Kidney (tissue), 14 donors: Measurements from ENCODE around the gene GRID1. TPM values are rescaled to one million over a fixed set of nuclear protein-coding genes. Genes with fewer than 3 reads are reported as not detected.

Source experiments
- DNase-seq, 5 donors: peaks; one replicate each; pipeline ENCODE4 v3.0.0-alpha.2; 2013 to 2020
- FAIRE-seq: peaks from 2 replicates; lab custom pipeline; 2012; peaks lifted over from hg19 to GRCh38; lab: Jason Lieb, UNC
- H3K27ac ChIP-seq, 2 donors: one replicate each; pipeline ENCODE4 v1.7.0; 2013; ENCODE audit warnings: low read depth in 2 of 2, low read length in 2 of 2, inconsistent platforms in 1 of 2
- H3K27me3 ChIP-seq: one replicate; pipeline ENCODE4 v1.7.1; 2013; ENCODE audit warnings: low read length, inconsistent platforms; ENCODE audit not compliant: control insufficient read depth, insufficient read depth
- H3K36me3 ChIP-seq, 3 donors: one replicate each; pipeline versions ENCODE4 v1.7.0 to v1.7.1; 2013; ENCODE audit warnings: low read length in 3 of 3, control low read depth in 1 of 3, inconsistent platforms in 1 of 3; ENCODE audit not compliant: insufficient read depth in 3 of 3, control insufficient read depth in 2 of 3
- H3K4me1 ChIP-seq, 3 donors: one replicate each; pipeline versions ENCODE4 v1.7.0 to v1.7.1; 2013; ENCODE audit warnings: low read length in 3 of 3, inconsistent platforms in 1 of 3, low read depth in 1 of 3; ENCODE audit not compliant: control insufficient read depth in 2 of 3, insufficient read depth in 2 of 3
- H3K4me3 ChIP-seq, 3 donors: one replicate each; pipeline versions ENCODE4 v1.7.0 to v1.8.1; 2013; ENCODE audit warnings: low read length in 3 of 3, control low read depth in 1 of 3, inconsistent platforms in 1 of 3
- H3K9ac ChIP-seq, 3 donors: one replicate each; pipeline versions ENCODE4 v1.7.0 to v1.7.1; 2013; ENCODE audit warnings: low read length in 3 of 3, control low read depth in 1 of 3, inconsistent platforms in 1 of 3
- H3K9me3 ChIP-seq, 3 donors: one replicate each; pipeline versions ENCODE4 v1.7.0 to v1.7.1; 2013; ENCODE audit warnings: low read length in 3 of 3, control low read depth in 1 of 3, inconsistent platforms in 1 of 3; ENCODE audit not compliant: control insufficient read depth in 2 of 3, insufficient read depth in 1 of 3
- intact Hi-C: fragments of 100-400 bp; cut with DNase I; formaldehyde crosslinking; loops from one replicate; pipeline ENCODE4 v1.11.1; 2022
- polyA plus RNA-seq: library from polyadenylated mRNA; stranded (reverse); fragments of 350-450 nt; fragmentation: Illumina TruSeq; extraction: RNeasy Lipid Tissue Mini Kit (QIAGEN cat#74804); gene quantifications from one replicate; pipeline ENCODE4 v1.2.3, GENCODE V29; 2014; ENCODE audit warnings: low read depth, low replicate concordance; ENCODE audit not compliant: insufficient read depth
- total RNA-seq: library from RNA; stranded (reverse); fragmentation: NEBNext Ultra II Directional; extraction: Animal tissue kit (Norgen Biotek cat#: 25700); gene quantifications from one replicate; pipeline ENCODE4 v1.2.1, GENCODE V29; 2021
- TF ChIP-seq, protein P1 (sequence below): IDR thresholded peaks from 3 replicates; pipeline ENCODE4 v1.5.1; 2012; ENCODE audit warnings: mild to moderate bottlenecking, moderate library complexity, borderline replicate concordance; ENCODE audit not compliant: insufficient read depth; ENCODE audit errors: extremely low read depth
- donor health status: control.
- donor health status: control.
- donor health status: control.
- donor health status: control.
- donor health status: control.
- donor health status: DM: yes; HTN: yes; CAD: no.
- donor health status: Normal renal cell carcinoma (clear cell type).

The GRID1 gene
- total and polyA plus RNA-seq, 2 donors from 2014 or later = 0.37 to 1.4 TPM

DNA sequence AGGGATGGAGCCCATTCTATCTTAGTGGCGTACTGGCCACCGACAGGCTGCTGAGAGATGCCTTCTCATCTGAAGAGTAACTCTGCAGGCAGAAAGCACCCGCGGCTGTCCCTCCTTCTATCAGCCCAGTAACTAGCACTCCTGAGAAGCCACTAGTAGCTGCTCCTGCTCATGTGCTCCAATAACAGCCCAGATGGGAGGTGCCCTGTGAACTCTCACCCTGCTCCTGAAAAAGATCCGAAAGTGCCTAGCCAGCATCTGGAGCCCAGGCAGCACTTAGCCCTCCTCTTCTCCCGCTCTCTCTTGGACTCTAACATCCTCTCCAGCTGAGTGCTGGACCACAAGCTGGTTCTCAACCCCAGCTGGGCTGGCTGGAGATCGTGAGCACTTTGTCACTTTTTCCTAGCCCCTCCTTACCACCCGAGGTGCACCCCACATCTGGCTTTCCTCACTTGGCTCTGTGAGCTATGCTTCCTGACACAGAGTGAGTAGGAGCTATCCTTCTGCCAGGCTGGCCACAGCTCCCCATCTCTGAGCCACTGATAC, 239.2 kb downstream of the GRID1 start:
- FAIRE-seq = no peak
- Histone ChIP-seq H3K36me3 (no peaks in the 10 kb centered on the region), H3K9ac (no peak overlapping the region), H3K9me3 (no peaks in the 10 kb centered on the region), H3K4me1 (no peaks in the 10 kb centered on the region), H3K27me3 (no peaks in the 10 kb centered on the region), H3K27ac (no peak overlapping the region), H3K4me3 (no peak overlapping the region)
- intact Hi-C loops = no loop called here
- TF ChIP-seq, protein P1, sequence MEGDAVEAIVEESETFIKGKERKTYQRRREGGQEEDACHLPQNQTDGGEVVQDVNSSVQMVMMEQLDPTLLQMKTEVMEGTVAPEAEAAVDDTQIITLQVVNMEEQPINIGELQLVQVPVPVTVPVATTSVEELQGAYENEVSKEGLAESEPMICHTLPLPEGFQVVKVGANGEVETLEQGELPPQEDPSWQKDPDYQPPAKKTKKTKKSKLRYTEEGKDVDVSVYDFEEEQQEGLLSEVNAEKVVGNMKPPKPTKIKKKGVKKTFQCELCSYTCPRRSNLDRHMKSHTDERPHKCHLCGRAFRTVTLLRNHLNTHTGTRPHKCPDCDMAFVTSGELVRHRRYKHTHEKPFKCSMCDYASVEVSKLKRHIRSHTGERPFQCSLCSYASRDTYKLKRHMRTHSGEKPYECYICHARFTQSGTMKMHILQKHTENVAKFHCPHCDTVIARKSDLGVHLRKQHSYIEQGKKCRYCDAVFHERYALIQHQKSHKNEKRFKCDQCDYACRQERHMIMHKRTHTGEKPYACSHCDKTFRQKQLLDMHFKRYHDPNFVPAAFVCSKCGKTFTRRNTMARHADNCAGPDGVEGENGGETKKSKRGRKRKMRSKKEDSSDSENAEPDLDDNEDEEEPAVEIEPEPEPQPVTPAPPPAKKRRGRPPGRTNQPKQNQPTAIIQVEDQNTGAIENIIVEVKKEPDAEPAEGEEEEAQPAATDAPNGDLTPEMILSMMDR = no peak
- peak in 1 of 5 donors; percentile 33 for DNase-seq

DNA sequence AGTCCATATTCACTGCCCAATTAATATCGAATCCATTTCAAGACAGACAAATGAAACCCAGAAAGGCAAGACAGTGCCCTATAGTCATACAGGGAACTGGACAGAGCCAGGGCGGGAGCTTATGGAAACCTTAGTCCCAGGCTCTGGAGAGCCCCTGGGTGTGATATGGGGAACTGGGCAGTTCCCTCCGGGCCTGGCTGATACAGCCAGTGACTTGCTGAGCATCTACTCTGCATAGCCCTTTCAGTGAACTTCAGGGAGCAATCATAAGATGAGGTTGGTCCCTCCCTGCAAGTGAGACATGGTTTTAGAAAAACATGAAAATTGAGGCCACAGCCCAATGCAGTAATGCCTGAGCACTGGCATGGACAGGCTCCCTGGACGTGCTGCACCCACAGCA, 241.9 kb downstream of the GRID1 start:
- Histone ChIP-seq H3K27ac (no peak overlapping the region), H3K27me3 (no peaks in the 10 kb centered on the region), H3K9me3 (no peaks in the 10 kb centered on the region), H3K9ac (no peak overlapping the region), H3K4me3 (no peak overlapping the region), H3K4me1 (no peaks in the 10 kb centered on the region), H3K36me3 (no peaks in the 10 kb centered on the region)
- FAIRE-seq (no peak), DNase-seq (no peak)
- intact Hi-C loops = no loop called here
- TF ChIP-seq, protein P1 = no peak

DNA sequence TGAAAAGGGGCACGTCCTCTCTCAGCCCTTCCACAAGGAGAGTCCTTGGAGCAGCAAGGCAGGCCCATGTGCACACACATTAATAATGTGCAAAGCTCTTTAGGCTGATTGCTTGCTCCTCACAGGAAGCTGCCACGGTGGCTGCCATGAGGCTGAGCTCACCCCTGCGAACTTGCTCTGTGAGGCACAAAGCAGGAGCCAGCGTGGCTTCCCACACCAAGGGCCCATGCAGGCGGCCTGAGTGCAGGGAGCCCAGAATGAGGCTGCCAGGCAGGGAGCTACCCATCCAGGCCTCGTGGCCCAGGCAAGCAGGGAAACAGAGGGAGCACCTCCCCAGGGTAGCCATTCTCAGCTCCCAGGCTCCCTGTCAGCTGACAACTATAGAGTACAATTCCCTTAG, 242.9 kb downstream of the GRID1 start:
- Histone ChIP-seq H3K9me3 (no peaks in the 10 kb centered on the region), H3K4me3 (no peak overlapping the region), H3K9ac (no peak overlapping the region), H3K4me1 (no peaks in the 10 kb centered on the region), H3K27ac (no peak overlapping the region), H3K36me3 (no peaks in the 10 kb centered on the region), H3K27me3 (no peaks in the 10 kb centered on the region)
- TF ChIP-seq, protein P1 = no peak
- peak in 1 of 5 donors; percentile 52 for DNase-seq
- intact Hi-C loops = no loop called here
- FAIRE-seq = no peak

DNA sequence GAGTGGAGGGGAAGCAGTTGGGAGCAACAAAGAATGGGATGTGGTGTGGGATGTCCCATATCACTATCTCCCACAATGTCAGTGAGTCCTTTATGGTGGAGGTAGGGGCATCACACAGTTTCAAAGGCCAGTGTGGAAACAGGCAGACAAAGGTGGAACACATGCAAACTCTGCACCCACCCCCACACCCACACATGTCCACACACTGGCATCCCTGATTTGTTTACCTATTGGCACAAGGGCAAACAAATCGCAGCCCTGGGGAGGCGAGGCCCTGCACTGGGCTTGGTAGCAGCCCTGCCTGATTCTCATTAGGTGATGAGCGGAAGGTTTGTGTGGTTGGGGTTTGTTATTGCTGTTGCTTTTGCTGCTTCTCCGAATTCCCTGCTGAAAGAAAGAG, 243.3 kb downstream of the GRID1 start:
- Histone ChIP-seq H3K27me3 (no peaks in the 10 kb centered on the region), H3K36me3 (no peaks in the 10 kb centered on the region), H3K4me3 (no peak overlapping the region), H3K4me1 (no peaks in the 10 kb centered on the region), H3K27ac (no peak overlapping the region), H3K9ac (no peak overlapping the region), H3K9me3 (no peaks in the 10 kb centered on the region)
- intact Hi-C loops = no loop called here
- TF ChIP-seq, protein P1 = no peak
- DNase-seq (peak in 1 of 5 donors; percentile 14), FAIRE-seq (no peak)
